HEK293 (cell line): ENCODE measurements around the gene NAV2.

Experiments used
- CTCF ChIA-PET: fragments of 350-600 bp; formaldehyde crosslinking; extraction: SDS; loops from one replicate; lab custom pipeline; 2021; ENCODE audit warnings: antibody characterized with exemption; lab: Yijun Ruan, JAX
- POLR2A ChIA-PET: fragments of 300-600 bp; formaldehyde crosslinking; extraction: SDS; loops from one replicate; lab custom pipeline; 2020; ENCODE audit warnings: antibody characterized with exemption, inconsistent platforms; lab: Yijun Ruan, JAX
- H3K27ac ChIP-seq: fragments of 200-500 bp; sonication (Bioruptor generic); 2 replicates; pipeline ENCODE4 v1.5.1; 2014; ENCODE audit warnings: low read depth, low read length, control low read depth, inconsistent platforms; ENCODE audit errors: extremely low read depth
- H3K36me3 ChIP-seq, 2 experiments: fragments of 200-500 bp in 1 of 2; sonication (Bioruptor generic) in 1 of 2; 1 replicate in 1 of 2; 2 replicates in 1 of 2; pipeline ENCODE4 v1.5.1; 2014 to 2017; ENCODE audit warnings: inconsistent platforms in 2 of 2, low read length in 2 of 2; ENCODE audit not compliant: control insufficient read depth in 2 of 2, insufficient read depth in 1 of 2
- H3K4me1 ChIP-seq: fragments of 200-500 bp; sonication (Bioruptor generic); 2 replicates; pipeline ENCODE4 v1.5.1; 2014; ENCODE audit warnings: mild to moderate bottlenecking, low read length, inconsistent platforms; ENCODE audit not compliant: control insufficient read depth, insufficient read depth
- H3K4me3 ChIP-seq: 2 replicates; pipeline ENCODE4 v1.5.1; 2011; ENCODE audit warnings: low read depth, mild to moderate bottlenecking, control low read depth, low read length, moderate library complexity
- H3K9me3 ChIP-seq: fragments of 200-500 bp; sonication (Bioruptor generic); 2 replicates; pipeline ENCODE4 v1.5.1; 2014; ENCODE audit warnings: low read depth, low read length, inconsistent platforms; ENCODE audit not compliant: control insufficient read depth, insufficient read depth
- BCL6B ChIP-seq: fragments of 450-650 bp; formaldehyde crosslinking; IDR thresholded peaks from 2 replicates; pipeline ENCODE4 v1.5.1; 2017; ENCODE audit warnings: missing biosample characterization, missing genetic modification characterization
- EGR2 ChIP-seq: fragments of 450-650 bp; formaldehyde crosslinking; IDR thresholded peaks from 2 replicates; pipeline ENCODE4 v1.5.1; 2016; ENCODE audit warnings: low read depth, missing biosample characterization, missing genetic modification characterization
- GLIS1 ChIP-seq: fragments of 450-650 bp; formaldehyde crosslinking; IDR thresholded peaks from 2 replicates; pipeline ENCODE4 v1.5.1; 2016; ENCODE audit warnings: missing biosample characterization, missing genetic modification characterization
- KLF8 ChIP-seq: fragments of 450-650 bp; formaldehyde crosslinking; IDR thresholded peaks from 2 replicates; pipeline ENCODE4 v1.5.1; 2016; ENCODE audit warnings: missing biosample characterization, missing genetic modification characterization
- OSR2 ChIP-seq: fragments of 450-650 bp; formaldehyde crosslinking; IDR thresholded peaks from 2 replicates; pipeline ENCODE4 v1.5.1; 2016; ENCODE audit warnings: missing biosample characterization, missing genetic modification characterization
- PATZ1 ChIP-seq: fragments of 450-650 bp; formaldehyde crosslinking; IDR thresholded peaks from 2 replicates; pipeline ENCODE4 v1.5.1; 2016; ENCODE audit warnings: missing biosample characterization, missing genetic modification characterization
- SP3 ChIP-seq: fragments of 450-650 bp; formaldehyde crosslinking; IDR thresholded peaks from 2 replicates; pipeline ENCODE4 v1.5.1; 2016; ENCODE audit warnings: missing biosample characterization, missing genetic modification characterization
- ZBTB7A ChIP-seq: fragments of 450-650 bp; formaldehyde crosslinking; IDR thresholded peaks from 2 replicates; pipeline ENCODE4 v1.5.1; 2016; ENCODE audit warnings: low read depth, missing biosample characterization, missing genetic modification characterization
- ZFP41 ChIP-seq: fragments of 450-650 bp; formaldehyde crosslinking; IDR thresholded peaks from 2 replicates; pipeline ENCODE4 v1.5.1; 2016; ENCODE audit warnings: missing biosample characterization, missing genetic modification characterization, borderline replicate concordance
- ZNF132 ChIP-seq: fragments of 450-650 bp; formaldehyde crosslinking; IDR thresholded peaks from 2 replicates; pipeline ENCODE4 v1.5.1; 2017; ENCODE audit warnings: missing biosample characterization, missing genetic modification characterization, borderline replicate concordance
- ZNF157 ChIP-seq: fragments of 450-650 bp; formaldehyde crosslinking; IDR thresholded peaks from 2 replicates; pipeline ENCODE4 v1.5.1; 2016; ENCODE audit warnings: missing biosample characterization, missing genetic modification characterization
- ZNF16 ChIP-seq: fragments of 450-650 bp; formaldehyde crosslinking; IDR thresholded peaks from 2 replicates; pipeline ENCODE4 v1.5.1; 2016; ENCODE audit warnings: low read depth, missing biosample characterization, missing genetic modification characterization
- ZNF23 ChIP-seq: fragments of 450-650 bp; formaldehyde crosslinking; IDR thresholded peaks from 2 replicates; pipeline ENCODE4 v1.5.1; 2016; ENCODE audit warnings: missing biosample characterization, missing genetic modification characterization, borderline replicate concordance
- ZNF341 ChIP-seq: fragments of 450-650 bp; formaldehyde crosslinking; IDR thresholded peaks from 2 replicates; pipeline ENCODE4; 2016; ENCODE audit warnings: low read depth, missing biosample characterization, missing genetic modification characterization
- ZNF362 ChIP-seq: fragments of 450-650 bp; formaldehyde crosslinking; IDR thresholded peaks from 2 replicates; pipeline ENCODE4 v1.5.1; 2016; ENCODE audit warnings: missing biosample characterization, missing genetic modification characterization
- ZNF394 ChIP-seq: fragments of 450-650 bp; formaldehyde crosslinking; IDR thresholded peaks from 2 replicates; pipeline ENCODE4 v1.5.1; 2016; ENCODE audit warnings: missing biosample characterization, missing genetic modification characterization, mild to moderate bottlenecking, moderate library complexity, borderline replicate concordance
- ZNF48 ChIP-seq: fragments of 450-650 bp; formaldehyde crosslinking; IDR thresholded peaks from 2 replicates; pipeline ENCODE4 v1.5.1; 2016; ENCODE audit warnings: missing biosample characterization, missing genetic modification characterization
- ZNF510 ChIP-seq: fragments of 450-650 bp; formaldehyde crosslinking; IDR thresholded peaks from 2 replicates; pipeline ENCODE4 v1.5.1; 2018; ENCODE audit warnings: mild to moderate bottlenecking, missing genetic modification characterization, missing biosample characterization; ENCODE audit not compliant: insufficient replicate concordance
- ZNF544 ChIP-seq: fragments of 450-650 bp; formaldehyde crosslinking; IDR thresholded peaks from 2 replicates; pipeline ENCODE4 v1.5.0; 2017; ENCODE audit warnings: missing biosample characterization, missing genetic modification characterization
- ZNF623 ChIP-seq: fragments of 450-650 bp; formaldehyde crosslinking; IDR thresholded peaks from 2 replicates; pipeline ENCODE4 v1.5.1; 2016; ENCODE audit warnings: missing biosample characterization, missing genetic modification characterization
- ZNF629 ChIP-seq: fragments of 450-650 bp; formaldehyde crosslinking; IDR thresholded peaks from 2 replicates; pipeline ENCODE4 v1.5.1; 2017; ENCODE audit warnings: missing biosample characterization, missing genetic modification characterization
- ZNF777 ChIP-seq: fragments of 450-650 bp; formaldehyde crosslinking; IDR thresholded peaks from 2 replicates; pipeline ENCODE4 v1.5.1; 2017; ENCODE audit warnings: missing biosample characterization, missing genetic modification characterization, borderline replicate concordance
- ZSCAN30 ChIP-seq: fragments of 450-650 bp; IDR thresholded peaks from 2 replicates; pipeline ENCODE4 v1.5.1; 2018; ENCODE audit warnings: missing biosample characterization, mild to moderate bottlenecking, missing genetic modification characterization, moderate library complexity

Gene NAV2

DNA sequence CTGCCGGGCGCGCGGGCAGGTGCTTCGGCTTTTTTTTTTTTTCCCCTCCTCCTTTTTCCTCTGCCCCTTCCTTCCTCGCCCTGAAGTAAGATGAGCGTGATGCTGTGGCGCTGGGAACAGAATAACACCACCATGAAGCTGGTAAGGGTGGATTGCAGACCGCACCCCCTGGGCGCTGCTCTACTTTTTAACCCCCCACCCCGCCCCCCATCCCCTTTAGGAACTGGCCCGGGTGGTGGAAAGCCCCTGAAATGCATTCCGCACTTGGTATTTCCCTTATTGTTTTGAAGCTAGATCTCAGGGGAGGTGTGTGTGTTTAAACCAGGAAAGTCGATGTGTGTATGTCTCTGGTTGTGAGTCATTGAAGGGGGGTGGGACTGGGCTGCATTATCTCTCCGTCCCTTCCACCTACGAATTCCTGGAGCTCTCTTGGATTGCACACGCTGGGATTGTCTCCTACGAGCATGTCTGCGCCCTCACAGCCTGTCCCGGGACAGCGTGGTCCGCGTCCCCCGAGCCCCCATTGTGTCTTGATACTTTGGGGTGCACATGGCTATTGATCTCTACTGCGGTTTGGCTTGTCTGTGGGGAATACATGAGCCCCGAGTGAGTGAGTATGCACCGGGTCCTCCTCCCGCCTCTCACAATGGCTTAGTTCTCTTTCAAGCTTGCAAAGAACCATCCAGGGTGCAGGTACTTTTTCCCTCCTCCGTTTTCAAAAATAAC is 64.9 kb downstream of the NAV2 start (continued):
- peak; percentile 74; the same call in 1 of the 2 replicates for TF ChIP-seq ZNF341
- no peak for TF ChIP-seq SP3 (tag by site-specific recombination)
- 0 out of 2 replicates have a peak, but pooled peaks have one; percentile 27 for TF ChIP-seq GLIS1 (tag by site-specific recombination)

DNA sequence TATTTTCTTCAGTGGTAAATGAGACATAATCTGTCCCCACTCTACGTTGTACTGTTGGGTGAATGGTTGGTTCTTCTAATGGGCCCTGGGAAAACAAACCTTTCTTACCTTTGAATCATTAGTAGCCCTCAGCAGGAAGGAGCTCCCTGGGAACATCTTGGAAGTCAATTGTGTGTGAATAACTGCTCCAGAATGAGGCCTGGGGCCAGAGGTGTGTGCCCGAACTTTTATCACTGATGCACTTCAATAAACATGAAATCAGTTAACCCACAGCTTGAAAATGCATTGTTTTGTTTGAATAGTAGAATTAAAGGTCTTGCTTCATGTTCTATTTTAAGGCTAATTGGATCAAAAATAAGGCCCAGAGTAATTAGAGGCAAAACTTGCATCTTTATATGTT is 67.1 kb downstream of the NAV2 start:
- TF ChIP-seq ZSCAN30 (peak; percentile 53; the same call in 1 of the 2 replicates), ZNF510 (no peak), ZBTB7A (tag by site-specific recombination) (no peak), OSR2 (peak; percentile 15; the same call in 1 of the 2 replicates), ZNF157 (tag by site-specific recombination) (no peak)

DNA sequence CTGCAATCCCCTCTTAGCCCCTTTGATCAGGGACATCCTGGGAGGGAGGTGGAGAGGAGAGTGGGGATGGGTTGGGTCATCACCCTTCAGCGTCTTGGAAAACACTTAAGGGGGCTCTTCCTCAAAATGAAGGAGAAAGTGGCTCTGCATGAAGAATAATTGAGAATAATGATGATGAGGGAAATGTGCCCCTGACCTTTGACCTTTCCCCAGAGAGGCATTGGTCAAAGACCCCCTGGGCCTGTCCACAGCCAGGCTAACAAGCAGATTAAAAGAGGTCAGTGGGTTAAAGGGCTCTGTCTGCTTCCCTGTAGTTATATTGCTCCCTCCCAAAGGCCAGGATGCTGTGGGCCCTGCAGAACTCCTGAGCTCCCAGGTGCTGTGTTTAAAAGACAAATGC is 68.7 kb downstream of the NAV2 start:
- ChIA-PET CTCF (interaction anchor here (0.6 to 1.9 kb wide), 3 partner anchors 8 to 348 kb away, joined by 3 to 6 read pairs (median 6); no protein-coding TSS in a partner anchor), POLR2A (no interaction called here)
- Histone ChIP-seq H3K4me3 (no peak overlapping the region), H3K36me3 (no peaks in the 10 kb centered on the region), H3K9me3 (no peaks in the 10 kb centered on the region), H3K27ac (no peak overlapping the region), H3K4me1 (peaks cover 7% of the 10 kb centered on the region; the same call in 1 of the 2 replicates)
- TF ChIP-seq ZFP41 (tag by site-specific recombination) (no peak), ZNF362 (no peak), ZNF629 (tag by site-specific recombination) (no peak), EGR2 (no peak), ZNF777 (no peak), ZNF394 (tag by site-specific recombination) (no peak), ZNF23 (tag by site-specific recombination) (no peak), ZNF16 (no peak), ZNF623 (tag by site-specific recombination) (no peak), ZNF48 (no peak), ZNF132 (tag by site-specific recombination) (no peak), BCL6B (tag by site-specific recombination) (no peak), KLF8 (tag by site-specific recombination) (no peak), PATZ1 (tag by site-specific recombination) (no peak), GLIS1 (tag by site-specific recombination) (no peak), ZNF544 (tag by site-specific recombination) (no peak)

More for the DNA sequence above, 67.1 kb downstream of the NAV2 start:
- POLR2A ChIA-PET = no interaction called here
- Histone ChIP-seq H3K36me3 (no peaks in the 10 kb centered on the region), H3K27ac (no peak overlapping the region), H3K9me3 (no peaks in the 10 kb centered on the region), H3K4me3 (no peak overlapping the region), H3K4me1 (no peaks in the 10 kb centered on the region; the same call in 1 of the 2 replicates)
- CTCF ChIA-PET = interaction anchor here (0.6 to 2.3 kb wide), 7 partner anchors 9 to 1665 kb away, joined by 4 to 10 read pairs (median 6); no protein-coding TSS in a partner anchor
